Neural cell (in vitro differentiated cells): ENCODE data around the gene RHPN2. TPM values are rescaled to one million over a fixed set of nuclear protein-coding genes. Genes with fewer than 3 reads are reported as not detected.

Source experiments
- polyA plus RNA-seq: library from polyadenylated mRNA; depleted of rRNA; stranded (reverse); fragments of >200 nt; gene quantifications from 2 replicates; pipeline ENCODE4 v1.2.3, GENCODE V29; 2014
- small RNA-seq, 3 experiments: library from RNA; depleted of rRNA; stranded (forward); fragments of <200 nt; gene quantifications; one replicate each; pipeline ENCODE3, GENCODE V24; 2012

Gene RHPN2
- polyA plus RNA-seq, 1 donor from 2014 or later, result 1.5 TPM

Small RNAs within 50 kb of the gene (small RNA-seq; reads per million reads assigned to genes)
- 0 reads per million in 3 experiments for gene AC008521.1
- gene AC008521.2, result 0 reads per million in 3 experiments

Other genes with a start within 250 kb of the RHPN2 start
- gene SLC7A9, start 195.1 kb downstream of the RHPN2 start, polyA plus RNA-seq, result 2.5 and 2.9 TPM in 2 replicates
- 21.5 and 24.1 TPM in 2 replicates for gene CEP89, start 92.9 kb downstream of the RHPN2 start, polyA plus RNA-seq
- 3.9 and 4.5 TPM in 2 replicates for gene FAAP24, start 92.6 kb downstream of the RHPN2 start, polyA plus RNA-seq
- gene GPATCH1, start 16.3 kb upstream of the RHPN2 start, polyA plus RNA-seq, result 10.4 and 11.5 TPM in 2 replicates
- 0.35 TPM in 1 of 2 replicates, not detected in the other for gene WDR88, start 67.2 kb upstream of the RHPN2 start, polyA plus RNA-seq
- gene LRP3, start 129.4 kb upstream of the RHPN2 start, polyA plus RNA-seq, result 60.1 and 78.4 TPM in 2 replicates
- gene SLC7A10, start 161.0 kb upstream of the RHPN2 start, polyA plus RNA-seq, result not detected in 2 replicates
- 1.6 and 2.6 TPM in 2 replicates for gene CEBPA, start 237.6 kb upstream of the RHPN2 start, polyA plus RNA-seq